RPMI7951 (cell line): ENCODE data around the gene LRCH1. TPM values are rescaled to one million over a fixed set of nuclear protein-coding genes. Genes with fewer than 3 reads are reported as not detected.

Experiments
- DNase-seq: peaks from one replicate; pipeline ENCODE4 v3.0.0-alpha.2; 2012; ENCODE audit warnings: low read depth
- total RNA-seq: library from RNA; depleted of rRNA; stranded (reverse); fragments of >200 nt; shearing (Covaris generic); gene quantifications from 2 replicates; pipeline ENCODE4 v1.2.3, GENCODE V29; 2014

LRCH1 gene
- total RNA-seq, 1 experiment from 2014 or later: 5.8 TPM

- no peak for DNase-seq
Measured at GRCh38 chr13:46613409-46614049, 60.6 kb downstream of the LRCH1 start.

GRCh38 chr13:46614582-46614981, 61.6 kb downstream of the LRCH1 start:
- no peak for DNase-seq

- no peak for DNase-seq
Measured at GRCh38 chr13:46615888-46616531, 63.0 kb downstream of the LRCH1 start.

- no peak for DNase-seq
Measured at GRCh38 chr13:46617229-46617721, 64.3 kb downstream of the LRCH1 start.

- DNase-seq: no peak
Measured at GRCh38 chr13:46617885-46618284, 64.9 kb downstream of the LRCH1 start.

- DNase-seq: no peak
Measured at GRCh38 chr13:46618694-46619254, 65.8 kb downstream of the LRCH1 start.

GRCh38 chr13:46620029-46620428, 67.1 kb downstream of the LRCH1 start:
- DNase-seq: no peak

- no peak for DNase-seq
Measured at GRCh38 chr13:46620471-46620870, 67.5 kb downstream of the LRCH1 start.

GRCh38 chr13:46621133-46621532, 68.2 kb downstream of the LRCH1 start:
- no peak for DNase-seq

- DNase-seq: no peak
Measured at GRCh38 chr13:46621792-46622629, 69.0 kb downstream of the LRCH1 start.

- DNase-seq: peak; percentile 80
Measured at GRCh38 chr13:46622630-46623256, 69.8 kb downstream of the LRCH1 start.

GRCh38 chr13:46624353-46624752, 71.4 kb downstream of the LRCH1 start:
- DNase-seq: no peak

- no peak for DNase-seq
Measured at GRCh38 chr13:46624821-46625220, 71.9 kb downstream of the LRCH1 start.

- DNase-seq: no peak
Measured at GRCh38 chr13:46627462-46627861, 74.5 kb downstream of the LRCH1 start.

GRCh38 chr13:46628622-46629365, 75.8 kb downstream of the LRCH1 start:
- no peak for DNase-seq

- peak; percentile 37 for DNase-seq
Measured at GRCh38 chr13:46629811-46630413, 76.9 kb downstream of the LRCH1 start.

GRCh38 chr13:46630431-46631178, 77.6 kb downstream of the LRCH1 start:
- DNase-seq: peak; percentile 21

- no peak for DNase-seq
Measured at GRCh38 chr13:46631179-46631542, 78.2 kb downstream of the LRCH1 start.

GRCh38 chr13:46632176-46632575, 79.2 kb downstream of the LRCH1 start:
- DNase-seq: peak; percentile 47

GRCh38 chr13:46633416-46633815, 80.4 kb downstream of the LRCH1 start:
- peak; percentile 82 for DNase-seq
